PC-9 (cell line): Measurements from ENCODE around the gene SDK1. TPM values are rescaled to one million over a fixed set of nuclear protein-coding genes. Genes with fewer than 3 reads are reported as not detected.

Experiments used
- BruUV-seq: library from RNA; stranded (reverse); fragments of 400-500 nt; replicated peaks from 2 replicates; lab custom pipeline; 2021; lab: Mats Ljungman, UMichigan
- CTCF ChIA-PET: fragments of 300-600 bp; sonication (Branson Sonifier 250); formaldehyde crosslinking; loops from one replicate; lab custom pipeline; 2022; ENCODE audit warnings: antibody characterized with exemption; lab: Charles Lee
- POLR2A ChIA-PET: fragments of 300-600 bp; sonication (Branson Sonifier 250); formaldehyde crosslinking; loops from one replicate; lab custom pipeline; 2022; ENCODE audit warnings: antibody characterized with exemption; ENCODE audit not compliant: unreplicated experiment; lab: Charles Lee
- DNase-seq, 2 experiments: peaks; one replicate each; pipeline versions ENCODE4 v3.0.0 to v3.0.0-alpha.2; 2015 to 2022; ENCODE audit warnings: mixed read lengths in 1 of 2
- H2AFZ ChIP-seq: fragments of 200-600 bp; sonication (generic); 2 replicates; pipeline ENCODE4 v1.8.1; 2017; ENCODE audit warnings: antibody characterized with exemption
- H3F3A ChIP-seq: fragments of 200-600 bp; sonication (generic); 2 replicates; pipeline ENCODE4 v1.8.1; 2017; ENCODE audit warnings: antibody characterized with exemption, mild to moderate bottlenecking, low read depth; ENCODE audit not compliant: insufficient read depth
- H3K27ac ChIP-seq: fragments of 200-600 bp; sonication (generic); 2 replicates; pipeline ENCODE4 v1.6.1; 2016; ENCODE audit warnings: mixed run types
- H3K27me3 ChIP-seq: fragments of 200-600 bp; sonication (generic); 2 replicates; pipeline ENCODE4 v1.6.1; 2016; ENCODE audit warnings: low read depth, mixed run types; ENCODE audit not compliant: insufficient read depth
- H3K36me3 ChIP-seq: fragments of 200-600 bp; sonication (generic); 2 replicates; pipeline ENCODE4 v1.6.1; 2016; ENCODE audit warnings: low read depth, mixed run types
- H3K4me1 ChIP-seq: fragments of 200-600 bp; sonication (generic); replicated peaks from 2 replicates; pipeline ENCODE4 v1.6.1; 2016; ENCODE audit warnings: mixed run types; ENCODE audit not compliant: insufficient read depth
- H3K4me2 ChIP-seq: fragments of 200-600 bp; sonication (generic); 2 replicates; pipeline ENCODE4 v1.6.1; 2017; ENCODE audit warnings: mixed run types
- H3K4me3 ChIP-seq: fragments of 200-600 bp; sonication (generic); 2 replicates; pipeline ENCODE4 v1.6.1; 2016; ENCODE audit warnings: mixed run types
- H3K79me2 ChIP-seq: fragments of 200-600 bp; sonication (generic); 2 replicates; pipeline ENCODE4 v1.6.1; 2017; ENCODE audit warnings: low read depth, mixed run types
- H3K9me2 ChIP-seq: fragments of 200-600 bp; sonication (generic); 2 replicates; pipeline ENCODE4 v1.8.1; 2017; ENCODE audit warnings: mild to moderate bottlenecking; ENCODE audit not compliant: insufficient read depth
- H3K9me3 ChIP-seq: fragments of 200-600 bp; sonication (generic); 2 replicates; pipeline ENCODE4 v1.8.1; 2016; ENCODE audit warnings: low read depth; ENCODE audit not compliant: insufficient read depth
- H4K20me1 ChIP-seq: fragments of 200-600 bp; sonication (generic); 2 replicates; pipeline ENCODE4 v1.8.1; 2017; ENCODE audit not compliant: insufficient read depth
- EZH2 ChIP-seq: fragments of 200-600 bp; sonication (generic); IDR thresholded peaks from 2 replicates; pipeline ENCODE4 v1.8.0; 2017; ENCODE audit warnings: antibody characterized with exemption, low read depth
- intact Hi-C: fragments of 100-400 bp; cut with micrococcal nuclease; formaldehyde crosslinking; loops from one replicate; pipeline ENCODE4 v1.10.0; 2022; ENCODE audit not compliant: unreplicated experiment
- total RNA-seq: library from RNA; stranded (reverse); gene quantifications from 2 replicates; pipeline ENCODE4 v1.2.3, GENCODE V29; 2021
- TF ChIP-seq, protein P1 (sequence below): fragments of 200-600 bp; sonication (generic); conservative IDR thresholded peaks from 2 replicates; pipeline ENCODE4 v1.6.1; 2017; ENCODE audit warnings: mixed run types, antibody characterized with exemption, mild to moderate bottlenecking, moderate library complexity

Gene SDK1
- total RNA-seq, 1 experiment from 2014 or later: not detected

DNA sequence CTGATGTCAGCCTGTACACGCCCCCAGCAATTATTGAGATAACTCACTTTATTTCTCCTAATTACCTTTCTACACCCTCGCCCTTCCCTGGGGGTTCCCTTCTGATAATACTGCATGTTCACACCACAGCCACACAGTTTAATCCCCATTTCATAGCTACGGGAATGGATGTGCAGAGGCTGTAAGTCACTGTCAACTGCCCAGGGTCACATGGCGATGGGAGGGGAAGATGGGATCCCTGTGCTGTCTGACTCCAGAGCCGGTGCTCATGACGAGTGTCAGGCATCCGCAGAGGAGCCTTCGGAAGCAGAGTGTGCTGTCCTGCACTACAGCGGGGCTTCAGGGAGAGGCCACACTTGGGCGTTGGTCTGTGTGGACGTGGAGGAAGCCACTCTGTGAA, 688.7 kb downstream of the SDK1 start:
- Histone ChIP-seq H3K4me1 (no peaks in the 10 kb centered on the region), H3K27me3 (peaks cover 93% of the 10 kb centered on the region), H3K4me3 (no peak overlapping the region), H3K36me3 (no peaks in the 10 kb centered on the region), H3F3A (no peaks in the 10 kb centered on the region), H4K20me1 (no peaks in the 10 kb centered on the region; the same call in 1 of the 2 replicates), H2AFZ (no peak overlapping the region), H3K9me3 (no peaks in the 10 kb centered on the region), H3K9me2 (no peaks in the 10 kb centered on the region), H3K27ac (no peak overlapping the region), H3K79me2 (no peaks in the 10 kb centered on the region), H3K4me2 (no peak overlapping the region)
- BruUV-seq: no TSS peak
- CTCF ChIA-PET: no interaction called here
- intact Hi-C loops: no loop called here
- TF ChIP-seq, protein P1, sequence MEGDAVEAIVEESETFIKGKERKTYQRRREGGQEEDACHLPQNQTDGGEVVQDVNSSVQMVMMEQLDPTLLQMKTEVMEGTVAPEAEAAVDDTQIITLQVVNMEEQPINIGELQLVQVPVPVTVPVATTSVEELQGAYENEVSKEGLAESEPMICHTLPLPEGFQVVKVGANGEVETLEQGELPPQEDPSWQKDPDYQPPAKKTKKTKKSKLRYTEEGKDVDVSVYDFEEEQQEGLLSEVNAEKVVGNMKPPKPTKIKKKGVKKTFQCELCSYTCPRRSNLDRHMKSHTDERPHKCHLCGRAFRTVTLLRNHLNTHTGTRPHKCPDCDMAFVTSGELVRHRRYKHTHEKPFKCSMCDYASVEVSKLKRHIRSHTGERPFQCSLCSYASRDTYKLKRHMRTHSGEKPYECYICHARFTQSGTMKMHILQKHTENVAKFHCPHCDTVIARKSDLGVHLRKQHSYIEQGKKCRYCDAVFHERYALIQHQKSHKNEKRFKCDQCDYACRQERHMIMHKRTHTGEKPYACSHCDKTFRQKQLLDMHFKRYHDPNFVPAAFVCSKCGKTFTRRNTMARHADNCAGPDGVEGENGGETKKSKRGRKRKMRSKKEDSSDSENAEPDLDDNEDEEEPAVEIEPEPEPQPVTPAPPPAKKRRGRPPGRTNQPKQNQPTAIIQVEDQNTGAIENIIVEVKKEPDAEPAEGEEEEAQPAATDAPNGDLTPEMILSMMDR: no peak
- no peak for TF ChIP-seq EZH2
- DNase-seq: no peak
- POLR2A ChIA-PET: no interaction called here

DNA sequence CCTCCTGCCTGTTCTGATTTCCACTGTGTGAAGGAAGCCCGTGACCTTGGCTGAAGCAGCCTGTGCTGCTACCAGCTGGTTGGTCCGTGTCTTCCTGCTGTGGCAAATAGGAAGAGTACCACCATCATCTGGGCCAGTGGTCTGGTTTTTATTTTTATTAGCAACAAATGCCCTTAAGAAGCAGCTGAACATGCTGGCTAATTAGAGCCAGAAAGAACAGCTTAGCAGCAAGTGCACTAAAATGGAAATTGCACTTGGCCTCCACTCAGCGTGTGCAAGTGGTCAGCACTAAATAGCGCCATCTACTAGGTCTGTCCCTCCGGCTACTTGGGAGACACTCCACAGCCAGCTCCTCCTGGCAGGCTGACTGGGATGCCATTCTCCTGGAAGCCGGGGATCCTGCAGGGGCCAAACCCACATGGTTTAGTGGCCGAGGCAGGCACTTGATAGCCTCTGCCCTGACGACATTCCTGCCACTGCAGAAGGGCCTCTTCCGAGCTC, 690.7 kb downstream of the SDK1 start:
- Histone ChIP-seq H3F3A (no peaks in the 10 kb centered on the region), H3K4me3 (no peak overlapping the region), H3K79me2 (no peaks in the 10 kb centered on the region), H4K20me1 (no peaks in the 10 kb centered on the region; the same call in 1 of the 2 replicates), H3K27me3 (peaks cover 90% of the 10 kb centered on the region), H3K9me2 (no peaks in the 10 kb centered on the region), H3K4me2 (no peak overlapping the region), H3K27ac (no peak overlapping the region), H3K36me3 (no peaks in the 10 kb centered on the region), H3K4me1 (no peaks in the 10 kb centered on the region), H2AFZ (no peak overlapping the region), H3K9me3 (no peaks in the 10 kb centered on the region)
- intact Hi-C loops: no loop called here
- DNase-seq: no peak
- POLR2A ChIA-PET: no interaction called here
- no peak for TF ChIP-seq EZH2
- TF ChIP-seq, protein P1: no peak
- CTCF ChIA-PET: no interaction called here
- no TSS peak for BruUV-seq

DNA sequence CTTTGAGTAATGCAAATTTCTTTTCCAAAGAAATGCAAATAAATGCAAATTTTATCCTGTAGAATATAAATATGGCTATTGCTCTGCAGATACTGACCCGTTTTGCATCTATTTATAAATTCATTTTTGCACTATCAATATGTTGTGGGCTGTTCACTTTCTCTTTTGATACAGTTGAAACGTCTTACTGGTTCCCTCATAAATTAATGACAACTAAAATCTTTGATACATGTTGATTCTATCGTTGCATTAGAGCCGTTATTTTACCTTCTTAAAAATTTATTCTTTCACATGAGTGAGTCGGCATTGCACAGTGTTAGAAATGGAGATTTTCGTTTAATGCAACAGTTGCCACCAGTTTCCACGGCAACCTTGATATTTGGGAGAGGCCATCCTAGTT, 691.8 kb downstream of the SDK1 start:
- intact Hi-C loops: no loop called here
- CTCF ChIA-PET: no interaction called here
- Histone ChIP-seq H3K4me3 (no peak overlapping the region), H3K4me1 (no peaks in the 10 kb centered on the region), H4K20me1 (no peaks in the 10 kb centered on the region; the same call in 1 of the 2 replicates), H3K4me2 (no peak overlapping the region), H2AFZ (no peak overlapping the region), H3K9me2 (no peaks in the 10 kb centered on the region), H3K79me2 (no peaks in the 10 kb centered on the region), H3K36me3 (no peaks in the 10 kb centered on the region), H3K27me3 (peaks cover 90% of the 10 kb centered on the region), H3K27ac (no peak overlapping the region), H3F3A (no peaks in the 10 kb centered on the region), H3K9me3 (no peaks in the 10 kb centered on the region)
- no TSS peak for BruUV-seq
- DNase-seq: no peak
- TF ChIP-seq, protein P1: no peak
- TF ChIP-seq EZH2: no peak
- POLR2A ChIA-PET: no interaction called here
